MM.1S (cell line): ENCODE results near the gene TOMM7.

Source experiments
- CTCF ChIP-seq: fragments of 300-600 bp; sonication (generic); IDR thresholded peaks from 2 replicates; pipeline ENCODE4 v1.5.1; 2016; ENCODE audit warnings: antibody characterized with exemption, low read length, mixed read lengths
- EZH2phosphoT487 ChIP-seq: fragments of 300-600 bp; sonication (generic); IDR thresholded peaks from 2 replicates; pipeline ENCODE4 v1.6.1; 2018; ENCODE audit warnings: antibody characterized with exemption, low read length

GRCh38 chr7:22867589-22867988, 44.9 kb upstream of the TOMM7 start:
- TF ChIP-seq CTCF (no peak), EZH2phosphoT487 (no peak)
